ENCODE results near the gene TRIM43.
"Not testable (repeated sequence)": the region's sequence is repeated elsewhere in the genome, so short reads cannot be mapped to it uniquely, and the experiment has no call there.

The TRIM43 gene

GRCh38 chr2:95573866-95574265 is 17.9 kb upstream of the TRIM43 start:
- no peak overlapping the region for H3K4me3 ChIP-seq (ENCODE audit: low read depth, low read length)
- no peaks in the 10 kb centered on the region for H3K79me2 ChIP-seq (ENCODE audit: control insufficient read depth, insufficient read depth, low read length, poor library complexity)
- no peak overlapping the region for H4K12ac ChIP-seq (ENCODE audit: low read depth, low read length)
- no peak overlapping the region for H2BK12ac ChIP-seq (ENCODE audit: low read length)
- H2AFZ ChIP-seq (ENCODE audit: insufficient read depth, low read length, poor library complexity), result no peak overlapping the region
- no peaks in the 10 kb centered on the region for H3K4me1 ChIP-seq (ENCODE audit: control insufficient read depth in 1 of 2, insufficient read depth in 2 of 2, low read length in 2 of 2)
- H3K14ac ChIP-seq (ENCODE audit: low read length), result no peak overlapping the region
- no peaks in the 10 kb centered on the region for H3K9me3 ChIP-seq (ENCODE audit: insufficient read depth, low read depth, low read length)
- H3K4me2 ChIP-seq (ENCODE audit: low read length), result no peak overlapping the region
- H3K9ac ChIP-seq (ENCODE audit: low read length), result no peak overlapping the region
- H2BK120ac ChIP-seq (ENCODE audit: insufficient read depth, low read length, poor library complexity), result no peak overlapping the region
- no peak overlapping the region for H4K91ac ChIP-seq (ENCODE audit: low read depth, low read length)
- WGBS (ENCODE audit: extremely low coverage, insufficient coverage, insufficient read length), result no CpG with 5 or more reads among the region's 2 CpGs
- no peak overlapping the region for H2BK5ac ChIP-seq (ENCODE audit: low read depth, low read length, poor library complexity)
- H3K23ac ChIP-seq (ENCODE audit: low read length), result no peak overlapping the region
- H3K18ac ChIP-seq (ENCODE audit: low read length), result no peak overlapping the region
- no peak overlapping the region for H3K27ac ChIP-seq (ENCODE audit: low read depth, low read length)
- DNase-seq, result no peak
- H3K79me1 ChIP-seq (ENCODE audit: low read length), result no peaks in the 10 kb centered on the region
- no peak overlapping the region for H3K4ac ChIP-seq (ENCODE audit: low read depth, low read length)
- no peaks in the 10 kb centered on the region for H3K27me3 ChIP-seq (ENCODE audit: insufficient read depth, low read length)
- H2AK5ac ChIP-seq (ENCODE audit: low read length), result no peak overlapping the region
- H4K8ac ChIP-seq (ENCODE audit: low read depth, low read length), result no peak overlapping the region
- no peaks in the 10 kb centered on the region for H3K36me3 ChIP-seq (ENCODE audit: control insufficient read depth in 1 of 2, insufficient read depth in 2 of 2, low read length in 2 of 2)

- H3K18ac ChIP-seq (ENCODE audit: low read length), result no peak overlapping the region
- H3K4ac ChIP-seq (ENCODE audit: low read depth, low read length), result no peak overlapping the region
- no peak overlapping the region for H3K14ac ChIP-seq (ENCODE audit: low read length)
- H2BK5ac ChIP-seq (ENCODE audit: low read depth, low read length, poor library complexity), result no peak overlapping the region
- no peak overlapping the region for H4K8ac ChIP-seq (ENCODE audit: low read depth, low read length)
- no peak overlapping the region for H2BK12ac ChIP-seq (ENCODE audit: low read length)
- no CpG with 5 or more reads among the region's 4 CpGs for WGBS (ENCODE audit: extremely low coverage, insufficient coverage, insufficient read length)
- no peaks in the 10 kb centered on the region for H3K4me1 ChIP-seq (ENCODE audit: control insufficient read depth in 1 of 2, insufficient read depth in 2 of 2, low read length in 2 of 2)
- DNase-seq, result no peak
- no peaks in the 10 kb centered on the region for H3K36me3 ChIP-seq (ENCODE audit: control insufficient read depth in 1 of 2, insufficient read depth in 2 of 2, low read length in 2 of 2)
- no peaks in the 10 kb centered on the region for H3K79me1 ChIP-seq (ENCODE audit: low read length)
- H4K12ac ChIP-seq (ENCODE audit: low read depth, low read length), result no peak overlapping the region
- no peak overlapping the region for H2AK5ac ChIP-seq (ENCODE audit: low read length)
- H4K91ac ChIP-seq (ENCODE audit: low read depth, low read length), result no peak overlapping the region
- H3K9me3 ChIP-seq (ENCODE audit: insufficient read depth, low read depth, low read length), result no peaks in the 10 kb centered on the region
- no peak overlapping the region for H2BK120ac ChIP-seq (ENCODE audit: insufficient read depth, low read length, poor library complexity)
- no peaks in the 10 kb centered on the region for H3K79me2 ChIP-seq (ENCODE audit: control insufficient read depth, insufficient read depth, low read length, poor library complexity)
- no peaks in the 10 kb centered on the region for H3K27me3 ChIP-seq (ENCODE audit: insufficient read depth, low read length)
- no peak overlapping the region for H3K4me2 ChIP-seq (ENCODE audit: low read length)
- no peak overlapping the region for H2AFZ ChIP-seq (ENCODE audit: insufficient read depth, low read length, poor library complexity)
- no peak overlapping the region for H3K23ac ChIP-seq (ENCODE audit: low read length)
- H3K9ac ChIP-seq (ENCODE audit: low read length), result no peak overlapping the region
- H3K4me3 ChIP-seq (ENCODE audit: low read depth, low read length), result no peak overlapping the region
- H3K27ac ChIP-seq (ENCODE audit: low read depth, low read length), result no peak overlapping the region
Measured at GRCh38 chr2:95574506-95574905, 17.3 kb upstream of the TRIM43 start.

GRCh38 chr2:95575857-95576256 is 15.9 kb upstream of the TRIM43 start:
- Histone ChIP-seq H3K79me1 (ENCODE audit: low read length) (no peaks in the 10 kb centered on the region), H3K18ac (ENCODE audit: low read length) (no peak overlapping the region), H4K12ac (ENCODE audit: low read depth, low read length) (no peak overlapping the region), H2AK5ac (ENCODE audit: low read length) (no peak overlapping the region), H3K23ac (ENCODE audit: low read length) (no peak overlapping the region), H3K14ac (ENCODE audit: low read length) (no peak overlapping the region), H3K4me1 (ENCODE audit: control insufficient read depth in 1 of 2, insufficient read depth in 2 of 2, low read length in 2 of 2) (no peaks in the 10 kb centered on the region), H3K79me2 (ENCODE audit: control insufficient read depth, insufficient read depth, low read length, poor library complexity) (no peaks in the 10 kb centered on the region), H3K27me3 (ENCODE audit: insufficient read depth, low read length) (no peaks in the 10 kb centered on the region), H3K9ac (ENCODE audit: low read length) (no peak overlapping the region), H2AFZ (ENCODE audit: insufficient read depth, low read length, poor library complexity) (no peak overlapping the region), H3K4ac (ENCODE audit: low read depth, low read length) (no peak overlapping the region), H3K27ac (ENCODE audit: low read depth, low read length) (no peak overlapping the region), H4K91ac (ENCODE audit: low read depth, low read length) (no peak overlapping the region), H2BK120ac (ENCODE audit: insufficient read depth, low read length, poor library complexity) (no peak overlapping the region), H3K9me3 (ENCODE audit: insufficient read depth, low read depth, low read length) (no peaks in the 10 kb centered on the region), H3K4me2 (ENCODE audit: low read length) (no peak overlapping the region), H2BK5ac (ENCODE audit: low read depth, low read length, poor library complexity) (no peak overlapping the region), H3K4me3 (ENCODE audit: low read depth, low read length) (no peak overlapping the region), H4K8ac (ENCODE audit: low read depth, low read length) (no peak overlapping the region), H2BK12ac (ENCODE audit: low read length) (no peak overlapping the region), H3K36me3 (ENCODE audit: control insufficient read depth in 1 of 2, insufficient read depth in 2 of 2, low read length in 2 of 2) (no peaks in the 10 kb centered on the region)
- no peak for DNase-seq

GRCh38 chr2:95578539-95578938 is 13.3 kb upstream of the TRIM43 start:
- no peaks in the 10 kb centered on the region for H3K36me3 ChIP-seq (ENCODE audit: control insufficient read depth in 1 of 2, insufficient read depth in 2 of 2, low read length in 2 of 2)
- H4K8ac ChIP-seq (ENCODE audit: low read depth, low read length), result no peak overlapping the region
- no peak overlapping the region for H3K9ac ChIP-seq (ENCODE audit: low read length)
- no peaks in the 10 kb centered on the region for H3K79me1 ChIP-seq (ENCODE audit: low read length)
- H2AFZ ChIP-seq (ENCODE audit: insufficient read depth, low read length, poor library complexity), result no peak overlapping the region
- no peak overlapping the region for H2AK5ac ChIP-seq (ENCODE audit: low read length)
- no peak overlapping the region for H2BK12ac ChIP-seq (ENCODE audit: low read length)
- no peaks in the 10 kb centered on the region for H3K79me2 ChIP-seq (ENCODE audit: control insufficient read depth, insufficient read depth, low read length, poor library complexity)
- DNase-seq, result no peak
- no peak overlapping the region for H3K4me3 ChIP-seq (ENCODE audit: low read depth, low read length)
- no peak overlapping the region for H3K23ac ChIP-seq (ENCODE audit: low read length)
- H3K9me3 ChIP-seq (ENCODE audit: insufficient read depth, low read depth, low read length), result no peaks in the 10 kb centered on the region
- no peak overlapping the region for H4K12ac ChIP-seq (ENCODE audit: low read depth, low read length)
- no CpG with 5 or more reads among the region's 1 CpG for whole genome bisulfite sequencing (ENCODE audit: extremely low coverage, insufficient coverage, insufficient read length)
- H2BK5ac ChIP-seq (ENCODE audit: low read depth, low read length, poor library complexity), result no peak overlapping the region
- no peaks in the 10 kb centered on the region for H3K4me1 ChIP-seq (ENCODE audit: control insufficient read depth in 1 of 2, insufficient read depth in 2 of 2, low read length in 2 of 2)
- no peak overlapping the region for H3K27ac ChIP-seq (ENCODE audit: low read depth, low read length)
- H4K91ac ChIP-seq (ENCODE audit: low read depth, low read length), result no peak overlapping the region
- H3K14ac ChIP-seq (ENCODE audit: low read length), result no peak overlapping the region
- H2BK120ac ChIP-seq (ENCODE audit: insufficient read depth, low read length, poor library complexity), result no peak overlapping the region
- H3K18ac ChIP-seq (ENCODE audit: low read length), result no peak overlapping the region
- H3K4me2 ChIP-seq (ENCODE audit: low read length), result no peak overlapping the region
- H3K4ac ChIP-seq (ENCODE audit: low read depth, low read length), result no peak overlapping the region
- H3K27me3 ChIP-seq (ENCODE audit: insufficient read depth, low read length), result no peaks in the 10 kb centered on the region

- not testable (repeated sequence) for H3K79me1 ChIP-seq (ENCODE audit: low read length); H4K12ac ChIP-seq (ENCODE audit: low read depth, low read length); H2BK12ac ChIP-seq (ENCODE audit: low read length); H3K9me3 ChIP-seq (ENCODE audit: insufficient read depth, low read depth, low read length); H3K4me3 ChIP-seq (ENCODE audit: low read depth, low read length); H3K9ac ChIP-seq (ENCODE audit: low read length); H2AK5ac ChIP-seq (ENCODE audit: low read length); H3K4me1 ChIP-seq (ENCODE audit: control insufficient read depth in 1 of 2, insufficient read depth in 2 of 2, low read length in 2 of 2); H4K8ac ChIP-seq (ENCODE audit: low read depth, low read length); H3K27me3 ChIP-seq (ENCODE audit: insufficient read depth, low read length); H2BK5ac ChIP-seq (ENCODE audit: low read depth, low read length, poor library complexity); H3K4me2 ChIP-seq (ENCODE audit: low read length); DNase-seq; H3K14ac ChIP-seq (ENCODE audit: low read length); H4K91ac ChIP-seq (ENCODE audit: low read depth, low read length); H2AFZ ChIP-seq (ENCODE audit: insufficient read depth, low read length, poor library complexity); H3K18ac ChIP-seq (ENCODE audit: low read length); H3K79me2 ChIP-seq (ENCODE audit: control insufficient read depth, insufficient read depth, low read length, poor library complexity); H3K23ac ChIP-seq (ENCODE audit: low read length); H3K4ac ChIP-seq (ENCODE audit: low read depth, low read length); H3K36me3 ChIP-seq (ENCODE audit: control insufficient read depth in 1 of 2, insufficient read depth in 2 of 2, low read length in 2 of 2); H2BK120ac ChIP-seq (ENCODE audit: insufficient read depth, low read length, poor library complexity); H3K27ac ChIP-seq (ENCODE audit: low read depth, low read length)
- no CpG with 5 or more reads among the region's 4 CpGs for WGBS (ENCODE audit: extremely low coverage, insufficient coverage, insufficient read length)
Measured at GRCh38 chr2:95583545-95583944, 8.3 kb upstream of the TRIM43 start.
